ENCODE data around the gene SLC2A8. TPM values are rescaled to one million over a fixed set of nuclear protein-coding genes. Genes with fewer than 3 reads are reported as not detected.

SLC2A8 gene
- polyA plus RNA-seq, 3 donors, result 6.6 to 8.7 (median 6.6) TPM

- Histone ChIP-seq H3K27me3 (ENCODE audit: control insufficient read depth in 2 of 2, insufficient read depth in 2 of 2, low read length in 2 of 2) (no peaks in the 10 kb centered on the region), H3K4me3 (replicated peaks in 1 of 3; ENCODE audit: low read depth in 2 of 3, low read length in 3 of 3) (no peak overlapping the region), H2AFZ (ENCODE audit: insufficient read depth, low read depth, low read length, poor library complexity, severe bottlenecking) (no peak overlapping the region), H3K9me3 (replicated peaks in 1 of 2; ENCODE audit: control insufficient read depth in 1 of 2, insufficient read depth in 1 of 2, low read length in 2 of 2) (peaks cover 0 to 5% of the 10 kb centered on the region in 2 donors), H3K27ac (ENCODE audit: low read depth in 1 of 2, low read length in 2 of 2) (no peak overlapping the region), H3K79me2 (ENCODE audit: insufficient read depth, low read length) (no peaks in the 10 kb centered on the region), H3K9ac (ENCODE audit: insufficient read depth, low read length, poor library complexity, severe bottlenecking) (no peak overlapping the region), H4K20me1 (ENCODE audit: insufficient read depth, low read length) (no peaks in the 10 kb centered on the region), H3K36me3 (replicated peaks in 1 of 2; ENCODE audit: control insufficient read depth in 1 of 2, insufficient read depth in 2 of 2, low read length in 2 of 2) (no peaks in the 10 kb centered on the region), H3K4me2 (replicated peaks; ENCODE audit: extremely low read depth, low read length, poor library complexity, severe bottlenecking) (no peak overlapping the region), H3K4me1 (ENCODE audit: control insufficient read depth in 1 of 2, insufficient read depth in 2 of 2, low read length in 2 of 2) (peaks cover 14 to 15% of the 10 kb centered on the region in 2 donors)
- no peak for DNase-seq
- peaks cover 9 to 18% (median 10%) of the 10 kb centered on the region in 3 donors for H3K27me3 Mint-ChIP-seq (ENCODE audit: low read depth in 3 of 3)
- no peaks in the 10 kb centered on the region for H3K36me3 Mint-ChIP-seq
- 88% methylated on average over 9 of the region's 11 CpGs for WGBS (ENCODE audit: insufficient coverage)
- TF ChIP-seq, protein P1, sequence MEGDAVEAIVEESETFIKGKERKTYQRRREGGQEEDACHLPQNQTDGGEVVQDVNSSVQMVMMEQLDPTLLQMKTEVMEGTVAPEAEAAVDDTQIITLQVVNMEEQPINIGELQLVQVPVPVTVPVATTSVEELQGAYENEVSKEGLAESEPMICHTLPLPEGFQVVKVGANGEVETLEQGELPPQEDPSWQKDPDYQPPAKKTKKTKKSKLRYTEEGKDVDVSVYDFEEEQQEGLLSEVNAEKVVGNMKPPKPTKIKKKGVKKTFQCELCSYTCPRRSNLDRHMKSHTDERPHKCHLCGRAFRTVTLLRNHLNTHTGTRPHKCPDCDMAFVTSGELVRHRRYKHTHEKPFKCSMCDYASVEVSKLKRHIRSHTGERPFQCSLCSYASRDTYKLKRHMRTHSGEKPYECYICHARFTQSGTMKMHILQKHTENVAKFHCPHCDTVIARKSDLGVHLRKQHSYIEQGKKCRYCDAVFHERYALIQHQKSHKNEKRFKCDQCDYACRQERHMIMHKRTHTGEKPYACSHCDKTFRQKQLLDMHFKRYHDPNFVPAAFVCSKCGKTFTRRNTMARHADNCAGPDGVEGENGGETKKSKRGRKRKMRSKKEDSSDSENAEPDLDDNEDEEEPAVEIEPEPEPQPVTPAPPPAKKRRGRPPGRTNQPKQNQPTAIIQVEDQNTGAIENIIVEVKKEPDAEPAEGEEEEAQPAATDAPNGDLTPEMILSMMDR (IDR thresholded peaks at IDR 0.05), result no peak
- peaks cover 15% of the 10 kb centered on the region for H3K4me1 Mint-ChIP-seq
- intact Hi-C loops (cut with micrococcal nuclease), result no loop called here
- H3K4me3 Mint-ChIP-seq, result no peak overlapping the region
- no peak overlapping the region for H3K27ac Mint-ChIP-seq
- H3K9me3 Mint-ChIP-seq, result peaks cover 0 to 8% (median 4%) of the 10 kb centered on the region in 7 donors
Observed at GRCh38 chr9:127384016-127384730, 12.8 kb upstream of the SLC2A8 start.

DNA sequence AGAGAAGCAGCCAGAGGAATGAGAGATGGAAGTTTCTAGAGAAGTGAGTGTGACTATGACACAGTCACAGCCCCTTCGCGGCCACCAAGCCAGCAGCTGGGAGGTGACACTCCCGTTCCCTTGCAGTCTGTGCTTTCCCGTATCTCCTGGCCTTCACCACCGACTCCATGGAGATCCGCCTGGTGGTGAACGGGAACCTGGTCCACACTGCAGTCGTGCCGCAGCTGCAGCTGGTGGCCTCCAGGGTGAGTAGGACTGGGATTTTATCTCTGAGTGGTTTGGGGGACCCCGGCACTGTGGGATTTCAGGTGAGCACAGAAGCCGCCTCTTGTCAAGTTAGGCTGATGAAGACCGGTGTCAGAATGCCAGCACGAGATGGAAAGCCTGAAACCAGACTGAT, 12.1 kb upstream of the SLC2A8 start:
- no peak for DNase-seq
- H3K9ac ChIP-seq (ENCODE audit: insufficient read depth, low read length, poor library complexity, severe bottlenecking), result no peak overlapping the region
- H2AFZ ChIP-seq (ENCODE audit: insufficient read depth, low read depth, low read length, poor library complexity, severe bottlenecking), result no peak overlapping the region
- no peak overlapping the region for H3K27ac ChIP-seq (ENCODE audit: low read depth in 1 of 2, low read length in 2 of 2)
- H3K4me1 Mint-ChIP-seq, result peaks cover 15% of the 10 kb centered on the region
- H3K79me2 ChIP-seq (ENCODE audit: insufficient read depth, low read length), result no peaks in the 10 kb centered on the region
- intact Hi-C loops (cut with micrococcal nuclease), result no loop called here
- TF ChIP-seq, protein P1 (IDR thresholded peaks at IDR 0.05), result no peak
- H4K20me1 ChIP-seq (ENCODE audit: insufficient read depth, low read length), result no peaks in the 10 kb centered on the region
- peaks cover 8 to 18% (median 9%) of the 10 kb centered on the region in 3 donors for H3K27me3 Mint-ChIP-seq (ENCODE audit: low read depth in 3 of 3)
- no peak overlapping the region for H3K4me2 ChIP-seq (replicated peaks; ENCODE audit: extremely low read depth, low read length, poor library complexity, severe bottlenecking)
- H3K4me3 ChIP-seq (replicated peaks in 1 of 3; ENCODE audit: low read depth in 2 of 3, low read length in 3 of 3), result no peak overlapping the region
- WGBS (ENCODE audit: insufficient coverage), result 94% methylated on average over 11 of the region's 13 CpGs
- no peaks in the 10 kb centered on the region for H3K27me3 ChIP-seq (ENCODE audit: control insufficient read depth in 2 of 2, insufficient read depth in 2 of 2, low read length in 2 of 2)
- peak overlapping the region in 1 of 7 donors; percentile 72 for H3K27ac Mint-ChIP-seq
- H3K9me3 ChIP-seq (replicated peaks in 1 of 2; ENCODE audit: control insufficient read depth in 1 of 2, insufficient read depth in 1 of 2, low read length in 2 of 2), result peaks cover 0 to under 1% of the 10 kb centered on the region in 2 donors
- peaks cover 14 to 15% of the 10 kb centered on the region in 2 donors for H3K4me1 ChIP-seq (ENCODE audit: control insufficient read depth in 1 of 2, insufficient read depth in 2 of 2, low read length in 2 of 2)
- H3K9me3 Mint-ChIP-seq, result peaks cover 0 to 4% (median under 1%) of the 10 kb centered on the region in 7 donors
- H3K4me3 Mint-ChIP-seq, result no peak overlapping the region
- no peaks in the 10 kb centered on the region for H3K36me3 Mint-ChIP-seq
- H3K36me3 ChIP-seq (replicated peaks in 1 of 2; ENCODE audit: control insufficient read depth in 1 of 2, insufficient read depth in 2 of 2, low read length in 2 of 2), result no peaks in the 10 kb centered on the region

Data from CD14-positive monocyte (primary cell).